22Rv1 (cell line): ENCODE results near the gene CDC123.
"Not testable (repeated sequence)": the region's sequence is repeated elsewhere in the genome, so short reads cannot be mapped to it uniquely, and the experiment has no call there.

ENCODE experiments used
- H3K27ac ChIP-seq: fragments of 450-650 bp; 2 replicates; pipeline ENCODE4 v1.5.1; 2017
- ZFX ChIP-seq: fragments of 450-650 bp; IDR thresholded peaks from 2 replicates; pipeline ENCODE4 v1.6.1; 2017; ENCODE audit warnings: antibody characterized with exemption, borderline replicate concordance
- TF ChIP-seq, protein P1 (sequence below): fragments of 450-650 bp; IDR thresholded peaks from 2 replicates; pipeline ENCODE4 v1.5.1; 2017; ENCODE audit warnings: mild to moderate bottlenecking

CDC123 gene

GRCh38 chr10:12213621-12214020, 17.6 kb downstream of the CDC123 start:
- H3K27ac ChIP-seq = no peak overlapping the region
- no peak for TF ChIP-seq ZFX
- TF ChIP-seq, protein P1, sequence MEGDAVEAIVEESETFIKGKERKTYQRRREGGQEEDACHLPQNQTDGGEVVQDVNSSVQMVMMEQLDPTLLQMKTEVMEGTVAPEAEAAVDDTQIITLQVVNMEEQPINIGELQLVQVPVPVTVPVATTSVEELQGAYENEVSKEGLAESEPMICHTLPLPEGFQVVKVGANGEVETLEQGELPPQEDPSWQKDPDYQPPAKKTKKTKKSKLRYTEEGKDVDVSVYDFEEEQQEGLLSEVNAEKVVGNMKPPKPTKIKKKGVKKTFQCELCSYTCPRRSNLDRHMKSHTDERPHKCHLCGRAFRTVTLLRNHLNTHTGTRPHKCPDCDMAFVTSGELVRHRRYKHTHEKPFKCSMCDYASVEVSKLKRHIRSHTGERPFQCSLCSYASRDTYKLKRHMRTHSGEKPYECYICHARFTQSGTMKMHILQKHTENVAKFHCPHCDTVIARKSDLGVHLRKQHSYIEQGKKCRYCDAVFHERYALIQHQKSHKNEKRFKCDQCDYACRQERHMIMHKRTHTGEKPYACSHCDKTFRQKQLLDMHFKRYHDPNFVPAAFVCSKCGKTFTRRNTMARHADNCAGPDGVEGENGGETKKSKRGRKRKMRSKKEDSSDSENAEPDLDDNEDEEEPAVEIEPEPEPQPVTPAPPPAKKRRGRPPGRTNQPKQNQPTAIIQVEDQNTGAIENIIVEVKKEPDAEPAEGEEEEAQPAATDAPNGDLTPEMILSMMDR = no peak

DNA sequence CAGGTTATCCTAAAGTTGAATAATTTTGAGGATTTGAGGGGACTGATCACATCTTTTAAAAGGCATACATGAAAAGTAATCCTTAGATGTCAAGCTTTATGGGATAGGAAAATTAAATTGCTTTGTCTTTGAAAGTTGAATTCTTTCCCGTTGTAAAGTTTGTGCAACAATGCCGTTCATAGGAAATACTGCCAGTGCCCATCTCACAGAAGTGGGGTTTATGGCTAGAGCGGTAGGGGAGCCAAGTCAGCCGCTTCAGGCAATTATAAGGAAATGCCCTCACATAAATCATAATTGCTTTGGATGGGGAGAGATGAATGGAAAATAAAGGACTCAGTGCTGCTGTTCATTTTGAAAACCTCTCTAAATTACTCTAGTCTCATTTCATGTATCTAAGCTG, 18.1 kb downstream of the CDC123 start:
- H3K27ac ChIP-seq = no peak overlapping the region
- TF ChIP-seq, protein P1 = no peak
- TF ChIP-seq ZFX = no peak

GRCh38 chr10:12214763-12215218, 18.8 kb downstream of the CDC123 start:
- TF ChIP-seq ZFX = no peak
- TF ChIP-seq, protein P1 = peak; percentile 86
- no peak overlapping the region for H3K27ac ChIP-seq

GRCh38 chr10:12218991-12219390, 23.0 kb downstream of the CDC123 start:
- TF ChIP-seq, protein P1 = no peak
- TF ChIP-seq ZFX = no peak
- H3K27ac ChIP-seq = no peak overlapping the region

DNA sequence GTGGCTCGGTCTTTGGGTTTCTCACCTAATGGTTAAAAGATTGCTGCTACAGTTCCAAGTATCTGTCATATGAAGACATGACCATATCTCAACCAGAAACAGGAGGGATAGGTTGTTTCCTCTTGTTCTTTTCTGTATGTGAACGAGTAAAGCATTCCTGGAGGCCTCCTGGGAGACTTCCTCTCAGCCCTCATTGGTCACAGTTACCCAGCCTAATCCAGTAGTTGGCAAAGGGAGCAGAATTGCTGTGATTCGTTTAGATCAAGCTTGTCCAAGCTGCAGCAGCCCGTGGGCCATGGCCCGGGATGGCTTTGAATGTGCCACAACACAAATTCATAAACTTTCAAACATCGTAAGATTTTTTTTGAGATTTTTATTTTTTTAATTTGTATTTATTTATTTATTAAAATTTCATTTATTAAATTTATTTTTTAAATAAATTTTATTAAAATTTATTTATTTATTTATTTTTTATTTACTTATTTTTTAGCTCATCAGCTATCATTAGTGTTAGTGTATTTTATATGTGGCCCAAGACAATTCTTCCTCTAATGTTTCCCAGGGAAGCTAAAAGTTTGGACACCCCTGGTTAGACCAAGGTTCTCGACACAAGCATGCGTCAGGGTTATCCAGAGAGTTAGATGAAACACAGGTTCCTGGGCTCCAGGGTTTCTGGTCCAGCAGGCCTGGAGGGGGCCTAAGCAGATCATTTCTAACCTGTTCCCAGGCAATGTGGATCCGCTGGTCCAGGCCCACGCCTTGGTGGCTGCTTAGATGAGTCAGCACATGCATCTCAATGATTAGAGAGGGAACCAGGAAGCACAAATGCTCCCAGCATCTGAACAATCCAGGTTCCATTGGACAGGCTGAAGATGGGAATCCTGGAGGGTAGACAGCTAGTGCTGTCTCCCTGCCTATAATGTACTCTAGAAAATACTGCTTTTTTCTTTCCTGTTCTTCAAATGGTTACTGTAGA, 25.6 kb downstream of the CDC123 start:
- H3K27ac ChIP-seq = no peak overlapping the region
- TF ChIP-seq, protein P1 = no peak
- no peak for TF ChIP-seq ZFX

DNA sequence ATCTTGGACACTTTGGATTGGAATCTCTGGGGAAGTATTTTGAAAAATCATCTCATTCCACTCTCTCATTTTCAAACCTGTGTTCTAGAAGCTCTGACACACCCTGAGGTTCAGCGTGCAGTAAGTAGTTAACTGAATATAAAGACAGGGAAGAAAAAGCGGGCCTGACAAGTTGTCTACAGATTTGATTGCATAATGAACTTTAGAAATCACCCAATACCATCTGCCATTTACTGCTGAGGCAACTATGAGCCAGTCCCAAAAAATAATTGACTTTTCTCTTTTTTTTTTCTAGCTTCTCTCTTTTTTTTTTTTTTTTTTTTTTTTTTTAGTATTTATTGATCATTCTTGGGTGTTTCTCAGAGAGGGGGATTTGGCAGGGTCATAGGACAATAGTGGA, 29.5 kb downstream of the CDC123 start:
- H3K27ac ChIP-seq = no peak overlapping the region
- no peak for TF ChIP-seq ZFX
- TF ChIP-seq, protein P1 = no peak

- H3K27ac ChIP-seq = not testable (repeated sequence)
These were observed 30.4 kb downstream of the CDC123 start for GRCh38 chr10:12226438-12226837.
